ENCODE results near the gene SMAD1.

GRCh38 chr4:145583191-145584055 is 101.8 kb downstream of the SMAD1 start:
- TF ChIP-seq, protein P1, sequence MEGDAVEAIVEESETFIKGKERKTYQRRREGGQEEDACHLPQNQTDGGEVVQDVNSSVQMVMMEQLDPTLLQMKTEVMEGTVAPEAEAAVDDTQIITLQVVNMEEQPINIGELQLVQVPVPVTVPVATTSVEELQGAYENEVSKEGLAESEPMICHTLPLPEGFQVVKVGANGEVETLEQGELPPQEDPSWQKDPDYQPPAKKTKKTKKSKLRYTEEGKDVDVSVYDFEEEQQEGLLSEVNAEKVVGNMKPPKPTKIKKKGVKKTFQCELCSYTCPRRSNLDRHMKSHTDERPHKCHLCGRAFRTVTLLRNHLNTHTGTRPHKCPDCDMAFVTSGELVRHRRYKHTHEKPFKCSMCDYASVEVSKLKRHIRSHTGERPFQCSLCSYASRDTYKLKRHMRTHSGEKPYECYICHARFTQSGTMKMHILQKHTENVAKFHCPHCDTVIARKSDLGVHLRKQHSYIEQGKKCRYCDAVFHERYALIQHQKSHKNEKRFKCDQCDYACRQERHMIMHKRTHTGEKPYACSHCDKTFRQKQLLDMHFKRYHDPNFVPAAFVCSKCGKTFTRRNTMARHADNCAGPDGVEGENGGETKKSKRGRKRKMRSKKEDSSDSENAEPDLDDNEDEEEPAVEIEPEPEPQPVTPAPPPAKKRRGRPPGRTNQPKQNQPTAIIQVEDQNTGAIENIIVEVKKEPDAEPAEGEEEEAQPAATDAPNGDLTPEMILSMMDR (conservative IDR thresholded peaks at IDR 0.05; ENCODE audit: low read length) = no peak
- no peak for TF ChIP-seq EZH2phosphoT487 (IDR thresholded peaks at IDR 0.05; ENCODE audit: borderline replicate concordance)
